Activated T-helper 9 cell treated with anti-CD3 and anti-CD28 coated beads, Interleukin-2, amount 50 U/mL, for 16 hours (primary cell): ENCODE results near the gene ATP10A.
"Not testable (repeated sequence)": the region's sequence is repeated elsewhere in the genome, so short reads cannot be mapped to it uniquely, and the experiment has no call there.

Experiments
- DNase-seq: peaks from one replicate; pipeline ENCODE4 v3.0.0-alpha.2; 2020; ENCODE audit warnings: low read depth

Gene ATP10A

DNA sequence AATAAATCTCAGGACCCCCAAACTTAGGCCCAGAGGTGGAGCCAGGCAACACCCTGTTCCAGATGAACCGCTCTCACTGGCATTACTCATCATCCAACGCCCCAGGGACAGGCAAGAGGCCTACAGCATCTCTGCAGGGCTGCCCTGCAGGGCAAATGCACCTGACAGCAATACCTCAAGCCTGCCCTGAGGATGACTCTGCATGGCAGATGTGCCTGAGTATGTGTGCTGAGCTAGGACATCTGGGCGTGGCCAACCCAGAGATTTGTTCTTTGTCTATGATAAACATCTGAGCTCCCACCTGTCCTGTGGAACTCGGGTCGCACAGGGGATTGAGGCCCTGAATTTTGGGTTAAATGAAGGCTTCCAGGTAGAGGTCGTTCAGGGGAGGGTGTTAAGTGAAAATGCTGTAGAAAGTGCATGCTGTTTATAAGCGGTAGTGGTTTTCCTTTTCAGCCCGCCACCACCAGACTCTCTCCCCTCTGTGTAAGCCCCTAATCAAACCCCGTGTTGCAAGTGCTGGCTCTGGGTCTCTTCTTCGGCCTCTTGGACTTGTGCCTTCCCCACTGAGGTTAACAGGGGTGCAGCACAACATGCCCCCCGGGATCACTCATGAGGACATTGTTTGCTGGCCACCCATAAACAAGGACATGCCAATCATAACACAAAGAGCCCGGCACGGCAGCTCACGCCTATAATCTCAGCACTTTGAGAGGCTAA is 92.3 kb downstream of the ATP10A start:
- DNase-seq = no peak

- no peak for DNase-seq
These were observed 93.1 kb downstream of the ATP10A start for GRCh38 chr15:25770031-25770430.

- DNase-seq = no peak
These were observed 94.9 kb downstream of the ATP10A start for GRCh38 chr15:25768271-25768670.

GRCh38 chr15:25767356-25768151 is 95.6 kb downstream of the ATP10A start:
- DNase-seq = no peak

DNA sequence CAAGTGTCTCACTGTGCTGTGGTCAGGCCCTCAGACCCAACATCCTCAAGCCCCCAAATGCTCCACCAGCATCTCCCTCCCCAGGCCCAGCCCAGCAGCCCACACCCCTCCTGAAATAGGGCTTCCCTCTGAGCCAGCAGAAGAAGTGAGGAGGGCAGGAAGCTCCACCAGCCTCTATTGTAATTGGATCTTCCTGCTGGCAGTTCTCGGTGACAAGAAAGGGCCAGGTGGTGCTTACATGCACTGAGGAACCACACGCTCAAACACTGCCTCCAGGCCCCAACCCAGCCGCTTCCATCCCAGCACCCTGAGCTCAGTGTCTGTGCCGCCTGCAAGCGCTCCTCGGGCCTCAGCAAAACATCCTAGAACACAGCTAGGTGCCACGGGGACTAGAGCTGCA is 96.7 kb downstream of the ATP10A start:
- DNase-seq = no peak

DNA sequence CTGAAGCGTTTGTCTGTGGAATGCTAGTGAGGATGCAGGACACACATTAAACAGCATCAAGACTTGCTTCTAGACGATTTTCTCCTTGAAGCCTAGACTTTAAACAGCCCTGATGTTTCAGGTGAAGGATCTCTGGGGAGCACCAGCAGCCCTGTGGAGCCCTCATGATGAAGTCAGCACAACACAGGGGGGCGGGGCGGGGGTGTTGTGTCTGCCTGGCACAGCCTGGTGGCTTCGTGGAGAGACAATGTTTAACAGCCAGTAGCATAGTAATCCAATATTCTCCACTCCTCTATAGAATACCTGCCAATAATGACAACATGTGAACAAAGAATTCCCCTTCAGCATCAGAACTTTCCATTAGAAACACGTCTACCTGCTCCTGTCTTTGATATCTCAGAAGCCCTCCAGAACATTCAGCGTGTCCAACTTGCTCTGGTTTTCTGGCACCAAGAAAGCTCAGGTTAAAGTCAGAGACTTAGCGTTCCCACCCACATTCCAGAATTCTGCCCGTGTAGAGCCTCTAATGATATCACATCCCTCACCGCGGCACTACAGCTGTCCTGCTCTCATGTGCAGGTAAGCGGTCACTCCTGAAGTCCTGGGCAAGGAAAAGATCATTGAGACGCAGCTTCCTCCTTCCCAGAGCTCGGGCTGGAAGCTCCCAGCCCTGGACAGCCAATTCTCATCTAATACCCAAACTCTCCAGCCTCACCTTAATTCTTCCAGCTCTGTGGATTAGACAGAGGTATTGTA is 98.0 kb downstream of the ATP10A start:
- no peak for DNase-seq

- no peak for DNase-seq
These were observed 99.2 kb downstream of the ATP10A start for GRCh38 chr15:25763954-25764353.

DNA sequence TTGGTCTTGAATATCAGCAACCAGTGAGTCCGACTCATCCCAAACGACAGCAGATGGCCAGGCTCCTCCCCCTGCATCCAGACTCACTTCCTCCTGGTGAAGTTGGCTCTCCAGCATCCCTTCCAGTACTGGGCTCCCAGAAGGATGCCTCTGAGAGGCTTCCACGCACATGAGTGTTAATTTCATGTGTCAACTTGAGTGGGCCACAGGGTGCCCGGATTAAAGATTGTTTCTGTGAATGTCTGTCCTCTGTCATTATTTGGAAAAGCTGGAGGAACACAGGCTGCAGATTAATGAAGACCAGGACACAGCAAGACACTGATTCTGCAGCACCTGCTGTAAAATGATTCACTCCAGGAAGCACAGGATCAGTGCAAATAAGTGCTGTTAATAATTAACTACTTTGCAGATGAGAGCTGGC is 99.8 kb downstream of the ATP10A start:
- DNase-seq = no peak

DNA sequence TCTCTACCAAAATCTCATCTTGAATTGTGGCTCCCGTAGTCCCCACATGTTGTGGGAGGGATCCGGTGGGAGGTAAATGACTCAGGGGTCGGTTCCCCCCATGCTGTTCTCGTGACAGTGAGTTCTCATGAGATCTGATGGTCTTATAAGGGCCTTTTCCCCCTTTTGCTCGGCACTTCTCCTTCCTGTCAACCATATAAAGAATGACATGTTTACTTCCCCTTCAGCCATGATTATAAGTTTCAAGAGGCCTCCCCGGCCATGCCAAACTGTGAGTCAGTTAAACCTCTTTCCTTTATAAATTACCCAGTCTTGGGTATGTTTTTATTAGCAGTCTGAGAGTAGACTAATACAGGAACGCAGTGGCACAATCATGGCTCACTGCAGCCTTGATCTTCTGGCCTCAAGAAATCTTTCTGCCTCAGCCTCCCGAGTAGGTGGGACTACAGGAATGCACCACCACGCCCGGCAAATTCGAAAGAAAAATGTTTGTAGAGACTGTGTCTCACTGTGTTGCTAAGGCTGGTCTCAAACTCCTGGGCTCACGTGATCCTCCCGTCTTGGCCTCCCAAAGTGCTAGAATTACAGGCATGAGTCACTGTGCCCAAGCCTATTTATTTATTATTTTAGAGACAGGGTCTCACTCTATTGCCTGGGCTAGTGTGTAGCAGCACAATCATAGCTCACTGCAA is 101.0 kb downstream of the ATP10A start:
- DNase-seq = no peak

DNA sequence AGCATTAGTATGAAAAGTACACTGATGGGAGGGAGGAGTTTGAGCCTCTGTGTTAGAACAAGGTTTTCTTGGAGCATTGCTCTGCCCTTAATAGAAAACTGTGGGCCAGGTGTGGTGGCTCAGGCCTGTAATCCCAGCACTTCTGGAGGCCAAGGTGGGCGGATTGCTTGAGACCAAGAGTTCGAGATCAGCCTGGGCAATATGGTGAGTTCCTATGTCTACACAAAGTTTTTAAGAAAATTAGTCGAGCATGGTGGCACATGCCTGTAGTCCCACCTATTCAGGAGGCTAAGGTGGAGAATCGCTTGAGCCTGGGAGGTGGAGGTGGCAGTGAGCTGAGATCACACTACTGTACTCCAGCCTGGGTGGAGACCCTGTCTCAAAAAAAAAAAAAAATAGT is 103.7 kb downstream of the ATP10A start:
- no peak for DNase-seq

GRCh38 chr15:25758612-25759011 is 104.5 kb downstream of the ATP10A start:
- DNase-seq = not testable (repeated sequence)

- DNase-seq = no peak
These were observed 119.4 kb downstream of the ATP10A start for GRCh38 chr15:25743548-25744275.

DNA sequence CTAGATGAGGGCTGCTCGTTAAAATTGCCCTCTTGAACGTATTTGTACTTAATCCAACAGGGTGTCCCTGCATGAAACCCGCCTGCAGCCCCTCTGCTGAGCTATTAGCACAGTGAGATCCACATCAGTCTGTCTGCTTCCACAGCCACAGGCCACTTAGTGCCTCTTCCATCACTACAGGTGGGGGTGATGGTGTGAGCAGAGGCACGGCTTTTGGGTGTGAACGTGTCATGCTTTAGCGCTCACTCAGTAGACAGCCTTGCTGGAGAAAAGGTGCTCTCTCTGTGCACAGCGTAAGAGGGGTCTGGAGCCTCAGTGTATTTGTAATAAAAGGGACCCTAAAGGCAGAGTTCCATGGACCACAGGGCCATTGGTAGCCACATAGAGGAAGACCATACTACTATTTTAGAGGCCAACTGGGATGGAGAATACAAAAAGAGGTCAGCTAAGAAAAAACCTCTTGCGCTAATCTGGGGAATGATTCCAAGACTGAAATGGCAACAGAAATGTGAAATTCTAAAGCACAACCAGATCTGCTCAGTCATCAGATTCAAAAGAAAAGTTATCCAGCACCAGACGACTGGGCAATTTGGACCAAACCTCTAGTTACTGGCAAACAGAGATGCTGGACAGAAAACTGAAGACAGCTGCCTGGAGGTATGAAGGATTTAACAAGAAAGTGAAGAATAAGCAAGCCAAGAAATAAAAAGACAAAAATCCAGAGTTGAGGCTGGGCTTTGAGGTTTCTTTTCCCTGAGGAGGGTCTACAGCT is 120.2 kb downstream of the ATP10A start:
- DNase-seq = no peak

DNA sequence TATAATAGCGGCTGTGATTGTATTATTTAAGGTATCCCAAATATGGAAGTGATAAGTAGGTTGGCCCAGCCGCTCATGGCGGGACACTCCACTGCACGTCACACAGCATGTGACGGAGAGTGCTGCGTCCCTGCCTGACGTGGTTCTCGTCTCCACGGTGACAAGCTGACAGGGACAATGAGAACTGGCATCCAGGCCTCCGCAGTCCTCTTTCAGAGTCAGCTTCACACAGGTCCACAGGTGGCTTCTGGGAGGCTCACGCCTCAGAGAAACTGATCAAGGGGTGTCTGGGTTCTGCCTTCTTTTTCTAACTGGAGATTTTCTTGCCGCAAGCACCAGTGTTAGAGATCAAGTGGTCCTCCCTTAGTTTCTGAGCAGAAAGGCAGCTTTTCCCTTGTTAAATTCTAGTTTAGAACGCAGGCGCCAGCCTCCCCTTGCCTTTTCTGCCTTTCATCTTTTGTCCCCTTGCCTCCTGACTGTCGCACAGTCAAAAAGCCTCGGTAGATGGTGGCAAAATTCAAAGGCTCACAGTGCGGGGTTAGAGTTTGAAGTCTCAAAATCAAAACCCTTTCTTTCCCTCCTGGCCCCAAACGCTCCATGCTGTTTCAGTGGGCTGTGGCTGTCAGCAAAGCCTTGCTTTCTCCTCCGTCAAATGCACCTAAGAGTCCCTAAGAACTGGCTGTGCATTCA is 120.9 kb downstream of the ATP10A start:
- DNase-seq = no peak

GRCh38 chr15:25741256-25741580 is 121.9 kb downstream of the ATP10A start:
- DNase-seq = no peak

DNA sequence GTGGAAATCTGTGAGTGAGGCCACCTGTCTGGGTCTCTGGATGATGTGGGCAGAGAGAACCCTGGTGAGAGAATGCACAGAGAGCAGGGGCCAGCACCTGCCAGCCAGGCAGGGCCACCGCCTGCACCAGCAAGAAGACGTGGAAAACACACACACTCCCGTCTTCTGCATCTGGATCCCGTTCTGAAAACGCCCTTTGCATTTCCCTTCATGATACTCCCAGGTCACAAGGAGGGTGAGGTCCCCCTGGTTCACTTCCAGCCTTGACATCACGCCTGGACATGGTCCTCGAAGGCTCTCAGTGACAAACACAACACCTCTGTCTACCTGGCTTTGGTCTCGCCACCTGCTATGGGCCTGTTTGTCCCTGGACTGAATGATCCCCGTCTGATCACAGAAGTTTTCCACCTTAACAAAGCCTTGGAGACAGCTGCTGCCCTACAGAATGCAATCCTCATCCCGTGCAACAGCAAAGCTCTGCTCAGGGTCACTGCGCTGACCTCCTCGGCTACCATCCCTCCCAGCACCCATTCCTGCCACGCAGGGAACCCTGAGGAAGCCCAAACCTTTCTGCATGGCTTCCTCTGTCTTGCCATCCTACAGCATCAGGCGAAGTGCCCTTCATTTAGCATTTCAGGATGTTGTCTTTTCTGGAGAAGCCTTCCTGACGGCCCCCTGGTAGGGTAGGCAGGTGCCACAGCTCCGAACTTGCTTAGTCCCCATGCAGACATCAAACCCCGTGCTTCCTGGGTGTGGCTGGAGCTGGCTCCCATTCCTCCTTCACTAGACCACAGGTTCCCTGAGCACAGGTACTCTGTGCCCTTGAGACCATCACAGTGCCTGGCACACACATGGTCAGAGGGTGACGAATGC is 122.5 kb downstream of the ATP10A start:
- no peak for DNase-seq

DNA sequence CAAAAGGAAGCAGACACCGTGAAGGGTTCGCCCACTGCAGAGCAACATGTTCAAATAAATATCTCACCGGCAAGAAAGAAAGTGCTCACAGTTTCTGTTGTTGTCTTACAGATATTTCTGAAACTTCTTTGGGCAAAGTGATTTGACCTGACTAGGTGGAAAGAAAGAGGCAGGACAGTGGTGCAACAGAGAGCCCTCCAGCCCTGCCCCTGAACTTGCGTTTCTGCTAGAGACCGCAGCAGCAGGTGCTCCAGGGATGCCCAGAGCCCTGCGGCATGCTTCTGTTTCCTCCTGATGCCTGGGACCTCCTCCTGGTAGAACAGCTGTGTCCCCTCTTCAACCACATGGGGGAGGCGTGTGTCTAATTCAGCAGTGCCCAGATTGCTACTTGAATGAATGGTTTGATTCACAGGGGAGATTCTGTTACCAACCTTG is 123.4 kb downstream of the ATP10A start:
- no peak for DNase-seq

- DNase-seq = no peak
These were observed 124.8 kb downstream of the ATP10A start for GRCh38 chr15:25738171-25738965.
